Lower leg skin (tissue), 4 donors: ENCODE data around the gene RUNDC3A. TPM values are rescaled to one million over a fixed set of nuclear protein-coding genes. Genes with fewer than 3 reads are reported as not detected.

Source experiments
- DNase-seq, 2 donors: peaks; one replicate each; pipeline ENCODE4 v3.0.0-alpha.2; 2019; ENCODE audit warnings: low spot score in 2 of 2
- H3K4me3 ChIP-seq: fragments of 200-600 bp; sonication (generic); 2 replicates; pipeline ENCODE4 v1.5.1; 2017; ENCODE audit warnings: mild to moderate bottlenecking, low read depth; ENCODE audit not compliant: poor library complexity, severe bottlenecking
- POLR2A ChIP-seq, 2 donors: fragments of 450-650 bp; IDR thresholded peaks; one replicate each; pipeline ENCODE4 v1.6.1; 2016 to 2017; ENCODE audit warnings: antibody characterized with exemption in 2 of 2, mild to moderate bottlenecking in 1 of 2, moderate library complexity in 1 of 2
- WGBS, 2 donors: methylation state at CpG; one replicate each; pipeline ENCODE4 v1.1.5; 2018; 5-methylcytosine and 5-hydroxymethylcytosine counted together
- intact Hi-C: fragments of 100-400 bp; cut with DNase I; formaldehyde crosslinking; loops from one replicate; pipeline ENCODE4 v1.15.0; 2023; ENCODE audit warnings: low total_unique reads
- total RNA-seq, 4 donors: library from RNA; depleted of rRNA; stranded (reverse); fragments of >200 nt; gene quantifications; one replicate each; pipeline ENCODE4 v1.1.0, GENCODE V29; 2016
- TF ChIP-seq, protein P1 (sequence below), 3 donors: fragments of 450-650 bp; IDR thresholded peaks; one replicate each; pipeline ENCODE4 v1.5.1; 2016; ENCODE audit warnings: antibody characterized with exemption in 3 of 3, mild to moderate bottlenecking in 3 of 3, moderate library complexity in 2 of 3

The RUNDC3A gene
- total RNA-seq, 4 donors from 2014 or later: 12.6 to 29.5 (median 17.1) TPM

DNA sequence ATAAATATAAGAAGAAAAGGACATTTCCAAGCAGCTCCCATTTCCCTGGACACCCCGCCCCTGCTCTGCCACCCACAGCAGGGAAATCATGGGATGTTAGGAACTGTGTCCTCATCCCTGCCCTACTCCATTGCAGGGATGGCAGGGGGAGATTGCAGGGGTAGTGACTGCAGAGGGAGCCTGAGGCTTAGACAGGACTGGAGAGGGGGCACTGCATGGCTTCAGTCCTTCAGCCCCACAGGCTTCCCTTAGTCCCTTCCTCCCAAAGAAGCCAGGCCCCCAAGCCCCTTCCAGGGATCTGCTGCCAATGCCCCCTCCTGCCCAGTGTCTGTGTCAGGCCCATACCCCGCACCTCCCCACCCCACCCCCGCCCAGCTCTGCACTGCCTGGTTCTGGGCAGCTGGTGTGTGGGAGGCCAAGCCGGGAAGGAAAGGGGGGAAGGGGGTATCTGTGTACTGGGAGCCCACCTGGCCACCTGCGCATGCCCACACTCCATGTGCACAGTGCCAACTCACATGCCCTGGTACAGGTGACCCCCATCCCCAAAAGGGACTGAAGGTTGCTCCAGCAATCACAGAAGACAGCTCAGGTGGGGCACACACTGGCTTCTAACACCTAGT, 3.3 kb downstream of the RUNDC3A start:
- TF ChIP-seq POLR2A (IDR thresholded peaks at IDR 0.05): no peak
- TF ChIP-seq, protein P1, sequence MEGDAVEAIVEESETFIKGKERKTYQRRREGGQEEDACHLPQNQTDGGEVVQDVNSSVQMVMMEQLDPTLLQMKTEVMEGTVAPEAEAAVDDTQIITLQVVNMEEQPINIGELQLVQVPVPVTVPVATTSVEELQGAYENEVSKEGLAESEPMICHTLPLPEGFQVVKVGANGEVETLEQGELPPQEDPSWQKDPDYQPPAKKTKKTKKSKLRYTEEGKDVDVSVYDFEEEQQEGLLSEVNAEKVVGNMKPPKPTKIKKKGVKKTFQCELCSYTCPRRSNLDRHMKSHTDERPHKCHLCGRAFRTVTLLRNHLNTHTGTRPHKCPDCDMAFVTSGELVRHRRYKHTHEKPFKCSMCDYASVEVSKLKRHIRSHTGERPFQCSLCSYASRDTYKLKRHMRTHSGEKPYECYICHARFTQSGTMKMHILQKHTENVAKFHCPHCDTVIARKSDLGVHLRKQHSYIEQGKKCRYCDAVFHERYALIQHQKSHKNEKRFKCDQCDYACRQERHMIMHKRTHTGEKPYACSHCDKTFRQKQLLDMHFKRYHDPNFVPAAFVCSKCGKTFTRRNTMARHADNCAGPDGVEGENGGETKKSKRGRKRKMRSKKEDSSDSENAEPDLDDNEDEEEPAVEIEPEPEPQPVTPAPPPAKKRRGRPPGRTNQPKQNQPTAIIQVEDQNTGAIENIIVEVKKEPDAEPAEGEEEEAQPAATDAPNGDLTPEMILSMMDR (IDR thresholded peaks at IDR 0.05): no peak
- no peak overlapping the region for H3K4me3 ChIP-seq
- DNase-seq: no peak
- 89 to 90% methylated on average over 1 to 2 of the region's 5 CpGs for WGBS, 2 donors
- intact Hi-C loops: no loop called here

DNA sequence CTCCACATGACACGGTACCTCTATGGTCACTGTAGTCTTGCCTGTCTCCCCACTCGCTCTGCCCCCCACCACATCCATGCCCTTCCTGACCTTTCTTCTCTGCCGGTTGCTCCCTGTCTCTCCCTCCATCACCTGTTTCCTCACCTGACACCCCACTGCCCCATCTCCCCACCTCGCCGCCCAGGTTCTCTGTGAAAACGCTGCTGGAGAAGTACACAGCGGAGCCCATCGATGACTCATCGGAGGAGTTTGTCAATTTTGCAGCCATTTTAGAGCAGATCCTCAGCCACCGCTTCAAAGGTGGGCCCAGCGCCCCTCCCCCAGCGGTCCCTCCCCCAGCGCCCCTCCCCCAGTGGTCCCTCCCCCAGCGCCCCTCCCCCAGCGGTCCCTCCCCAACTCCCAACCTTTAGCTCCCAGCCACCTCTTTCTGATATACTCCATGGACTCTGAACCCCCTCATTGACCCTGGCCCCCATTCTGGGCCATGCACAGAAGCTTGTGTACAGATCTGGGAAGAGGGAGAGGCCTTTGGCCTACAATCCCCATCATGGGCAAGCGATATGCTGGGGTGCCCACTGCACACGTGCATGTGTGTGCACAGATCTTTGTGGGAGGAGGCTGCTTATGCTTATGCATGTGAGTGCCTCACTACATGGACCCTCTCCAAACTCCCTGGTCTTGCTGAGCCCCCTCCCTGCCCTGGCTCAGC, 4.1 kb downstream of the RUNDC3A start:
- no peak for TF ChIP-seq POLR2A (IDR thresholded peaks at IDR 0.05)
- TF ChIP-seq, protein P1 (IDR thresholded peaks at IDR 0.05): no peak
- H3K4me3 ChIP-seq: no peak overlapping the region
- 68 to 70% methylated on average over 16 to 17 of the region's 17 CpGs for WGBS, 2 donors
- intact Hi-C loops: no loop called here
- DNase-seq: no peak

DNA sequence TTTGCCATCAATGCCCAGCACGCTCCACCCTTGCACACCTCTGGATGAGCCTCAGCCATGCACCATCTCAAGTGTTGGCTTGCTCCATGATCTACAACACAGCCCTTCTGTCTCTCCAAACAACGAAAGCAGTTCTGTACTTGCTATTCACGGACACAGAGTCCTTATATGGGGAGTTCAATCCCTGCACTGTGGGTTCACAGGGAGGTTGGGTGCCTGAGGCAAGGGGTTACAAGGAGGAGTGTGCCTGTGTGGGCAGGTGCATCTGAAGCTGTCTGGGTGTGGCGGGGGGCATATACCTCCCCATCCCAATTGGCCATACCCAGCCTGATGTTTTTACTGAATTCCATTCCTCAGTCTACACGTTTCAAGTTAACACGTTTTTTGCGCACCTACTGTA, 5.6 kb downstream of the RUNDC3A start:
- intact Hi-C loops: no loop called here
- WGBS, 2 donors: 54 to 64% methylated on average over 7 of the region's 7 CpGs
- H3K4me3 ChIP-seq: no peak overlapping the region
- TF ChIP-seq, protein P1 (IDR thresholded peaks at IDR 0.05): no peak
- TF ChIP-seq POLR2A (IDR thresholded peaks at IDR 0.05): no peak
- no peak for DNase-seq

DNA sequence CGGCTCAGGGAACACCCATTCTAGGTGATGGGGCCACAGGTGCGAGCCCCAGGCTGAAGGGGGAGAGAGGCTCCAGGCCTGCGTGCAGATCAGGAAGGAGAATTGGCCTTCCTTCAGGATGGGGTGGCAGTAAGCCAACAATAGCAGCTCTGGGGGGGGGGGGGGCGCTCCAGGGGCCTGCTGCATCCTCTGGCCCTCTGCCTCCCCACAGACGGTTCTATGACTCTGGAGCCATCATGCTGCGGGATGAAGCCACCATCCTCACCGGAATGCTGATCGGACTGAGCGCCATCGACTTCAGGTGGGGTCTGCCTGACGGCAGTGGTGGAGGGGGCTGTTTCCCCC, 6.1 kb downstream of the RUNDC3A start:
- H3K4me3 ChIP-seq: no peak overlapping the region
- intact Hi-C loops: no loop called here
- WGBS, 2 donors: 25 to 38% methylated on average over 10 of the region's 11 CpGs
- no peak for DNase-seq
- TF ChIP-seq, protein P1 (IDR thresholded peaks at IDR 0.05): no peak
- no peak for TF ChIP-seq POLR2A (IDR thresholded peaks at IDR 0.05)

DNA sequence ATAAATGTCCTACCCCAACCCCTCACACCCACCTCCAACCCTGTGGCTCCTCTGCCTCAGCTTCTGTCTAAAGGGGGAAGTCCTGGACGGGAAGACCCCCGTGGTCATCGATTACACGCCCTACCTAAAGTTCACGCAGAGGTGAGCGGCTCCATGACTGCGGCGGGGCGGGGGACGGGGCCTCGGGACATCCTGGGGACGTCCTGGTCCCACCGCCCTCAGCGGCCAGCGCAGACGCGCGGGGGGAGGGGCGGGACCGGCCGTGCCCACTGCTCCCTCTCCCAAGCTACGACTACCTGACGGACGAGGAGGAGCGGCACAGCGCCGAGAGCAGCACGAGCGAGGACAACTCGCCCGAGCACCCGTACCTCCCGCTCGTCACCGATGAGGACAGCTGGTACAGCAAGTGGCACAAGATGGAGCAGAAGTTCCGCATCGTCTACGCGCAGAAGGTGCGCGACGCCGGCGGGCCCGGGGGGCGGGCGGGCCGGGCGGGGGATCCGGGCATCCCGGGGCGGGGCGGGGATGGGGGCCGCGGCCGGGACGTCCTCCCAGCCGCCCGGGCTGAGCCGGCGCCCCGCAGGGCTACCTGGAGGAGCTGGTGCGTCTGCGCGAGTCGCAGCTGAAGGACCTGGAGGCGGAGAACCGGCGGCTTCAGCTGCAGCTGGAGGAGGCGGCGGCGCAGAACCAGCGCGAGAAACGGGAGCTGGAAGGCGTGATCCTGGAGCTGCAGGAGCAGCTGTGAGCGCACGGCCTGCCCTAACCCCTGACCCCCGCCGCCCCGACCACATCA, 6.7 kb downstream of the RUNDC3A start:
- 1% methylated on average over 24 to 36 of the region's 81 CpGs for WGBS, 2 donors
- no peak overlapping the region for H3K4me3 ChIP-seq
- no peak for DNase-seq
- TF ChIP-seq POLR2A (IDR thresholded peaks at IDR 0.05): no peak
- TF ChIP-seq, protein P1 (IDR thresholded peaks at IDR 0.05): no peak
- intact Hi-C loops: no loop called here
